Right lobe of liver (tissue), 6 donors: ENCODE measurements around the gene REEP2. TPM values are rescaled to one million over a fixed set of nuclear protein-coding genes. Genes with fewer than 3 reads are reported as not detected.
"Not testable (repeated sequence)": the region's sequence is repeated elsewhere in the genome, so short reads cannot be mapped to it uniquely, and the experiment has no call there.

Experiments used
- ATAC-seq, 4 donors: fragments of 200-7000 bp; cut with Tn5 transposase; one replicate each; pipeline ENCODE4 v1.9.1; 2020; ENCODE audit warnings: mild to moderate bottlenecking in 4 of 4, moderate library complexity in 4 of 4
- DNase-seq, 3 donors: peaks; one replicate each; pipeline ENCODE4 v3.0.0-alpha.2; 2020
- H3K27ac ChIP-seq, 3 donors: fragments of 200-600 bp; one replicate each; pipeline ENCODE4 v1.8.0; 2022
- H3K27me3 ChIP-seq, 2 donors: fragments of 200-600 bp; one replicate each; pipeline ENCODE4 v1.8.0; 2022
- H3K36me3 ChIP-seq, 4 donors: fragments of 200-600 bp; sonication (generic) in 1 of 4; one replicate each; pipeline versions ENCODE4 v1.5.1 to v1.8.0; 2017 to 2022; ENCODE audit warnings: control low read depth in 1 of 4
- H3K4me1 ChIP-seq, 4 donors: fragments of 200-600 bp; sonication (generic) in 1 of 4; one replicate each; pipeline versions ENCODE4 v1.5.1 to v1.8.0; 2017 to 2022; ENCODE audit warnings: control low read depth in 1 of 4
- H3K4me3 ChIP-seq, 3 donors: fragments of 200-600 bp; one replicate each; pipeline ENCODE4 v1.8.0; 2022
- H3K9me3 ChIP-seq, 4 donors: fragments of 200-600 bp; sonication (generic) in 1 of 4; one replicate each; pipeline versions ENCODE4 v1.5.1 to v1.8.0; 2017 to 2022; ENCODE audit warnings: control low read depth in 1 of 4
- POLR2A ChIP-seq: fragments of 450-650 bp; IDR thresholded peaks from one replicate; pipeline ENCODE4 v1.6.1; 2017; ENCODE audit warnings: antibody characterized with exemption, mild to moderate bottlenecking
- WGBS: methylation state at CpG from one replicate; pipeline ENCODE4 v1.1.6; 2018; ENCODE audit warnings: low coverage, low lambda C conversion rate; ENCODE audit not compliant: insufficient coverage; ENCODE audit errors: missing lambda C conversion rate; 5-methylcytosine and 5-hydroxymethylcytosine counted together
- intact Hi-C, 2 donors: fragments of 100-400 bp; cut with DNase I; formaldehyde crosslinking; loops; one replicate each; pipeline versions ENCODE4 v1.11.2 to v1.14.1; 2022
- long read RNA-seq: library from polyadenylated mRNA; unstranded; transcript quantifications from one replicate; pipeline ENCODE4 v2.0.0, GENCODE V29; 2019
- total RNA-seq, 6 experiments: library from RNA; depleted of rRNA in 2 of 6; stranded (reverse); fragments of >200 nt in 2 of 6; fragmentation: NEBNext Ultra II Directional in 3 of 6; extraction: Animal tissue kit (Norgen Biotek cat#: 25700) in 3 of 6; gene quantifications; one replicate each; pipeline versions ENCODE4 v1.1.0 to v1.2.4, GENCODE V29; 2016 to 2023
- TF ChIP-seq, protein P1 (sequence below), 4 donors: fragments of 200-600 bp in 3 of 4; fragments of 450-650 bp in 1 of 4; IDR thresholded peaks; one replicate each; pipeline versions ENCODE4 v1.5.1 to v1.8.0; 2016 to 2022; ENCODE audit warnings: antibody characterized with exemption in 4 of 4, mild to moderate bottlenecking in 2 of 4
- donor health status: DM: no; HTN: yes; CAD: no.
- donor health status: DM: no; HTN: no; CAD: no.
- donor health status: DM: no; HTN: no; CAD: no.
- donor health status: DM: no; HTN: yes; CAD: no.
- donor health status: DM: no; HTN: yes; CAD: no.

REEP2 gene, protein sequence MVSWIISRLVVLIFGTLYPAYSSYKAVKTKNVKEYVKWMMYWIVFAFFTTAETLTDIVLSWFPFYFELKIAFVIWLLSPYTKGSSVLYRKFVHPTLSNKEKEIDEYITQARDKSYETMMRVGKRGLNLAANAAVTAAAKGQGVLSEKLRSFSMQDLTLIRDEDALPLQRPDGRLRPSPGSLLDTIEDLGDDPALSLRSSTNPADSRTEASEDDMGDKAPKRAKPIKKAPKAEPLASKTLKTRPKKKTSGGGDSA
- total RNA-seq, result not detected
- long read RNA-seq, result 0 reads

DNA sequence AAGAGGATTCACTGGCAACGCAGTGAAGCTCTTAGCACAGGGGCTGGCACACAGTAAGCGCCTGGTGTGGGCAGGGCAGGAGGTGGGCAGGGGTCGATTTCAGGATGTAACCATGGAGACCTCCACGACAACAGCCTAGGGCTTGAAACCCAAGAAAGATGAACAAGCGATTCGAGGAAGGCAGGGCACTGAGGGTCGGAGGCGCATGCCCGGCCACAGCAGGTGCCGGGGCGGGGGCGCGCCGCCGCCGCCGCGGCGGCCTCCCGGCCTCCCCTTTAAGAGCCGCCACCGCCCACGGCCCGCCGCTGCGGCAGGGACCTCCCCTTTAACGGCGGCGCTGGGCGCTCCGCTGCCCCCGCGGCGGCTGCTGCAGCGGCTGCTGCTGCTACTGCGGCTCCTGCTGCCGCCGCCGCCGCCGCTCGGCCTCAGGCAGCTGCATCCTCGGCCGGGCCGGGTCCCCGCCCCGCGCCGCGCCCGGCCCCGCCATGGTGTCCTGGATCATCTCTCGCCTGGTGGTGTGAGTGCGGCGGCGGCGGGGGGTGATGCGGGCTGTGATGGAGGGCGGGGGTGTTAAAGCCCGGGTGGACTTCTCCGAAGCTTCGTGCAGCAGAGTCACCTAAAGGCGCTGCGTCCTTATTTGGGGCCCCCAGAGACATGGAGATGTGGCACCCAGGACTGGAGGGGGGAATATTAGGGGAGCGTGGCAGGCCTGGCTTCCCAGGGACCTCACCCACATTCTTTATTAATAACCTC is at the start of gene REEP2:
Gene REEP2, plus strand, starts transcription at position 334 of the 753 bp plus-strand sequence. Its CDS starts 152 bp downstream, at position 486.
- H3K27ac ChIP-seq, result no peak within 1 kb of the TSS
- no peak for DNase-seq
- intact Hi-C loops, result no loop called here

DNA sequence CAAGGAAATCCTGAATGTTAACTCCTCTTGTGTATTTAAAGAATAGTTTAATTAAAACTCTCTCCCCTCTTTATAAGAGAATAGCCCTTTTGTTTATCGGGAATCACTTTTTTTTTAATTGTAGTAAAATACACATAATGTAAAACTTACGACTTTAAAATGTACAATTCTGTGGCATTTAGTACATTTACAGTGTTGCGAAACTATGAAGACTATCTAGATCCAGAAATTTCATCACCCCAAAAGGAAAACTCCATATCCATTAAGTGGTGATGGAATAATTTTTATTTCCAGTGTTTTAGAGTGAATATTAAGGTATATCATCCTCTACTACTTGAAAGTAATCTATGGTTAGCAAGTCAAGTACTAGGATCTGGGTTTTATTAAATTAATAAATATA is 49.5 kb upstream of the REEP2 start:
- intact Hi-C loops, result no loop called here
- peaks cover 12 to 61% (median 29%) of the 10 kb centered on the region in 4 donors for H3K36me3 ChIP-seq

More for the DNA sequence above, at the start of gene REEP2:
- Histone ChIP-seq H3K9me3 (no peaks in the 10 kb centered on the region), H3K4me3 (peak within 1 kb of the TSS in 2 of 3 donors; percentile 14 to 36), H3K27me3 (no peaks in the 10 kb centered on the region), H3K4me1 (peaks cover 0 to 5% (median 0%) of the 10 kb centered on the region in 4 donors), H3K36me3 (peaks cover 0 to 26% (median 13%) of the 10 kb centered on the region in 4 donors)
- TF ChIP-seq, protein P1, sequence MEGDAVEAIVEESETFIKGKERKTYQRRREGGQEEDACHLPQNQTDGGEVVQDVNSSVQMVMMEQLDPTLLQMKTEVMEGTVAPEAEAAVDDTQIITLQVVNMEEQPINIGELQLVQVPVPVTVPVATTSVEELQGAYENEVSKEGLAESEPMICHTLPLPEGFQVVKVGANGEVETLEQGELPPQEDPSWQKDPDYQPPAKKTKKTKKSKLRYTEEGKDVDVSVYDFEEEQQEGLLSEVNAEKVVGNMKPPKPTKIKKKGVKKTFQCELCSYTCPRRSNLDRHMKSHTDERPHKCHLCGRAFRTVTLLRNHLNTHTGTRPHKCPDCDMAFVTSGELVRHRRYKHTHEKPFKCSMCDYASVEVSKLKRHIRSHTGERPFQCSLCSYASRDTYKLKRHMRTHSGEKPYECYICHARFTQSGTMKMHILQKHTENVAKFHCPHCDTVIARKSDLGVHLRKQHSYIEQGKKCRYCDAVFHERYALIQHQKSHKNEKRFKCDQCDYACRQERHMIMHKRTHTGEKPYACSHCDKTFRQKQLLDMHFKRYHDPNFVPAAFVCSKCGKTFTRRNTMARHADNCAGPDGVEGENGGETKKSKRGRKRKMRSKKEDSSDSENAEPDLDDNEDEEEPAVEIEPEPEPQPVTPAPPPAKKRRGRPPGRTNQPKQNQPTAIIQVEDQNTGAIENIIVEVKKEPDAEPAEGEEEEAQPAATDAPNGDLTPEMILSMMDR (IDR thresholded peaks at IDR 0.05), result no peak
- no peak for TF ChIP-seq POLR2A
- WGBS, result 6% methylated on average over 9 of the region's 65 CpGs
- ATAC-seq, result peak; percentile 57 to 77 (median 66)

DNA sequence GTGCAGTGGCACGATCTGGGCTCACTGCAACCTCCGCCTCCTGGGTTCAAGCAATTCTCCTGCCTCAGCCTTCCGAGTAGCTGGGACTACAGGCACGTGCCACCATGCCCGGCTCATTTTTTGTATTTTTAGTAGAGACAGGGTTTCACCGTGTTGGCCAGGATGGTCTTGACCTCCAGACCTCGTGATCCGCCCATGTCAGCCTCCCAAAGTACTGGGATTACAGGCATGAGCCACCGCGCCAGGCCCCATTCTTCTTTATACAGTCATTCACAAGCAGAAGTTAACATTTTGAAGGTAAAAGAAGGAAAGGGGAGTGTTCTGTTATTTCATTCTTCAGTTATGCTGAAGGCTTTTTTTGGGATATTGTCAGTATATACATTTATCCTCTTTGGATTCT is 48.9 kb upstream of the REEP2 start:
- DNase-seq, ATAC-seq, intact Hi-C loops, H3K9me3 ChIP-seq, H3K27ac ChIP-seq, H3K4me3 ChIP-seq, H3K27me3 ChIP-seq, H3K4me1 ChIP-seq: not testable (repeated sequence)
- H3K36me3 ChIP-seq, result peaks cover 12 to 64% (median 32%) of the 10 kb centered on the region in 4 donors
- 90% methylated on average over 7 of the region's 10 CpGs for WGBS

More for the DNA sequence above, 49.5 kb upstream of the REEP2 start:
- Histone ChIP-seq H3K27ac (no peak overlapping the region), H3K27me3 (no peaks in the 10 kb centered on the region), H3K9me3 (no peaks in the 10 kb centered on the region), H3K4me1 (no peaks in the 10 kb centered on the region), H3K4me3 (no peak overlapping the region)
- TF ChIP-seq, protein P1 (IDR thresholded peaks at IDR 0.05), result no peak
- no peak for TF ChIP-seq POLR2A
- WGBS, result 86% methylated on average over 3 of the region's 3 CpGs
- ATAC-seq (no peak), DNase-seq (no peak)

DNA sequence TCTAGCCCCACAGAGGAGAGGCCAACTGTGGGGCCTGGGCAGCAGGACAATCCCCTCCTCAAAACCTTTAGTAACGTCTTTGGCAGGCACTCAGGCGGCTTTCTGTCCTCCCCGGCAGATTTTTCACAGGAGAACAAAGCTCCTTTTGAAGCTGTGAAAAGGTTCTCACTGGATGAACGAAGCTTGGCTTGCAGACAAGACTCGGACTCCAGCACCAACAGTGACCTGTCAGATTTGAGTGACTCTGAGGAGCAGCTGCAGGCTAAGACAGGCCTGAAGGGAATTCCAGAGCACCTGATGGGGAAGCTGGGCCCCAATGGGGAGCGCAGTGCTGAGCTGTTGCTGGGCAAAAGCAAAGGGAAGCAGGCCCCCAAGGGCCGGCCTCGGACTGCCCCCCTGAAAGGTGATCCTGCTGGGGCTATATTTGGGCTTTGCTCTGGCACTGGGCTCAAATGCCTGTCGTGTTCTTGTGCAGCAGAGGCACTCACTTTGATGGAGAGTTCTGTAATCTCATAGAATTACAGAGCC is 46.9 kb upstream of the REEP2 start:
- no peaks in the 10 kb centered on the region for H3K4me1 ChIP-seq
- no peak for ATAC-seq
- peaks cover 5 to 63% (median 25%) of the 10 kb centered on the region in 4 donors for H3K36me3 ChIP-seq
- no peak for DNase-seq
- intact Hi-C loops, result no loop called here
- TF ChIP-seq POLR2A, result no peak
- TF ChIP-seq, protein P1 (IDR thresholded peaks at IDR 0.05), result no peak
- no peak overlapping the region for H3K27ac ChIP-seq
- H3K27me3 ChIP-seq, result no peaks in the 10 kb centered on the region
- H3K9me3 ChIP-seq, result no peaks in the 10 kb centered on the region
- 94% methylated on average over 3 of the region's 9 CpGs for WGBS
- H3K4me3 ChIP-seq, result no peak overlapping the region

DNA sequence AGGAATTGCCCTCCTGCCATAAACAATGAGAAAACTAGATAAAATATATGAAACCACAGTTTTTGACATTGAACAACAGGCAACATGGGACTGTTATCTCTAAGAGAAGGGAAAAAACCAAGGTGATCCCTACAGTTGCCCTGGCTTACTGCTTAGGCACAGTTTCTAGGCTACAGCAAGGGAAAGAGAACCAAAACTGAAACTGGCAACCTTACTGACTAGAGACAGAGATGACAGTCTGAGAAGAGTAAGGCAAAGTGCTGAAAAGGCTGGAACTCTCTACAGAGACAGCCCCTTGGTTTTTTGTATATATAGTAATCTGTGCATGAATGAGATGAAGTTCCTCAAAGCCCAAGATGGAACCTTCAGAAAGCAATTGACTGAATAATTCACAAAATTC is 36.2 kb upstream of the REEP2 start:
- Histone ChIP-seq H3K36me3 (peaks cover 0 to 45% (median 18%) of the 10 kb centered on the region in 4 donors), H3K9me3 (no peaks in the 10 kb centered on the region), H3K4me1 (no peaks in the 10 kb centered on the region), H3K27ac (no peak overlapping the region), H3K4me3 (no peak overlapping the region), H3K27me3 (no peaks in the 10 kb centered on the region)
- DNase-seq (no peak), ATAC-seq (peak in 2 of 4 donors; percentile 17 to 56)
- intact Hi-C loops, result no loop called here
- no peak for TF ChIP-seq POLR2A
